ENCODE data around the gene ZBTB16.

The ZBTB16 gene

DNA sequence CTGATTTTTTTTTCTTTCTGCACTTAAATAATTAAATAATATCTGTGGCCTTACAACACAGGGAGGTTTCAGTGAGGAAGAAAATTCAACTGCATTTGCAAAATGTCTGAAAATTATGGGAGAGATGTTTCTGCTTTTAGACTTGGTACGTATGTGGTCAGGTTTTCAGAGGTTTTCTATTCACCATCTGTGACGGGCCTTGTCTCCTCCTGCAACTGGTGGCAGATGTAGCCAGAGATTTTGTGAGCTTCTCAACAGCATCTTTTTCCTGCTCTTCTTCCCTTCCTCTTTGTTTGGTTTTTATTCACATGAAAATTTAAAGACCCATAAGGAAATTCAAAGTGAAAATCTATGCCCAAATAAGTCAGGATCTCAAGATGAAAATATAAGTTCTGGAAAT, 38.3 kb downstream of the ZBTB16 start:
- TF ChIP-seq, protein P1, sequence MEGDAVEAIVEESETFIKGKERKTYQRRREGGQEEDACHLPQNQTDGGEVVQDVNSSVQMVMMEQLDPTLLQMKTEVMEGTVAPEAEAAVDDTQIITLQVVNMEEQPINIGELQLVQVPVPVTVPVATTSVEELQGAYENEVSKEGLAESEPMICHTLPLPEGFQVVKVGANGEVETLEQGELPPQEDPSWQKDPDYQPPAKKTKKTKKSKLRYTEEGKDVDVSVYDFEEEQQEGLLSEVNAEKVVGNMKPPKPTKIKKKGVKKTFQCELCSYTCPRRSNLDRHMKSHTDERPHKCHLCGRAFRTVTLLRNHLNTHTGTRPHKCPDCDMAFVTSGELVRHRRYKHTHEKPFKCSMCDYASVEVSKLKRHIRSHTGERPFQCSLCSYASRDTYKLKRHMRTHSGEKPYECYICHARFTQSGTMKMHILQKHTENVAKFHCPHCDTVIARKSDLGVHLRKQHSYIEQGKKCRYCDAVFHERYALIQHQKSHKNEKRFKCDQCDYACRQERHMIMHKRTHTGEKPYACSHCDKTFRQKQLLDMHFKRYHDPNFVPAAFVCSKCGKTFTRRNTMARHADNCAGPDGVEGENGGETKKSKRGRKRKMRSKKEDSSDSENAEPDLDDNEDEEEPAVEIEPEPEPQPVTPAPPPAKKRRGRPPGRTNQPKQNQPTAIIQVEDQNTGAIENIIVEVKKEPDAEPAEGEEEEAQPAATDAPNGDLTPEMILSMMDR (IDR thresholded peaks at IDR 0.05; ENCODE audit: low read depth, low read length, missing control alignments), result no peak
- no peak overlapping the region for H3K4me3 ChIP-seq (replicated peaks; ENCODE audit: low read depth, low read length)
- DNase-seq (ENCODE audit: extremely low read depth, low read depth), result no peak

- DNase-seq (ENCODE audit: extremely low read depth, low read depth), result no peak
- no peak overlapping the region for H3K4me3 ChIP-seq (replicated peaks; ENCODE audit: low read depth, low read length)
- TF ChIP-seq, protein P1 (IDR thresholded peaks at IDR 0.05; ENCODE audit: low read depth, low read length, missing control alignments), result no peak
Observed at GRCh38 chr11:114098927-114099326, 39.4 kb downstream of the ZBTB16 start.

DNA sequence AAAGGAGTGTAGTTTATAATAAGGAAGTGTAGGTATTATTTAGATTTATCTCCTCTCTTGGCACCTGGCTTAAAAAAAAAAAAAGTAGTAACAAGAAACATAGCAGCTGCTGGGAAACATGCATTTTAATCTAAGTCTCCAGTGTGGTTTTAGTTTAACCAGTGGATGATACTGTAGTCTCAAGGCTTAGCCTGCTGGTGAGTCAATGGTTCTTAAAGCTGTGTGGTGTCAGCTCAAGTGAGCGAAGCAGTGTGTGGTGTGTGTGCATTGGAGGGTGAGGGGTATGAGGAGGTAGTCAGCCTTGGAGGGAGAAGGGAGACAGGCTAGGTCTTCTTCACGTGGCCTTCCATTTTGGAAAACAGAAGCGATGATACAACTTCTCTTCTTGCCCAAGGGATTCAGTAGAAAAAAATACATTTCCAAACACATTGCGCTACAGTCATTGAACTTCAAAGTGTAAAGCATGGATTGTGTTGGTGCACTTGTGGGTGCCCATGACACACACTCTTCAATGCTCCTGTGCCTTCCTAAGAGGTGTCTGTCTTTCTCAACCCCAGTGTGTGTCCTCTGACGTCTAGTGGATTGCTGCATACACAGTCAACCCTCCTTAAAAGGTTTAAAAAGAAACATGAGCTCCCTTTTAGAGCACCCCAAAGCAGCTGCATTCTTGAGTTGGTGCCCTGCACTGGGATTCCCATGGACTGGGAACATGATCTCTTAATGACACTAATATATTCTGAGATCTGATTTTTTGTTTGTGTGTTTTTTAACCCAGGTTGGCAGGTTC, 40.1 kb downstream of the ZBTB16 start:
- TF ChIP-seq, protein P1 (IDR thresholded peaks at IDR 0.05; ENCODE audit: low read depth, low read length, missing control alignments), result no peak
- no peak for DNase-seq (ENCODE audit: extremely low read depth, low read depth)
- H3K4me3 ChIP-seq (replicated peaks; ENCODE audit: low read depth, low read length), result no peak overlapping the region

DNA sequence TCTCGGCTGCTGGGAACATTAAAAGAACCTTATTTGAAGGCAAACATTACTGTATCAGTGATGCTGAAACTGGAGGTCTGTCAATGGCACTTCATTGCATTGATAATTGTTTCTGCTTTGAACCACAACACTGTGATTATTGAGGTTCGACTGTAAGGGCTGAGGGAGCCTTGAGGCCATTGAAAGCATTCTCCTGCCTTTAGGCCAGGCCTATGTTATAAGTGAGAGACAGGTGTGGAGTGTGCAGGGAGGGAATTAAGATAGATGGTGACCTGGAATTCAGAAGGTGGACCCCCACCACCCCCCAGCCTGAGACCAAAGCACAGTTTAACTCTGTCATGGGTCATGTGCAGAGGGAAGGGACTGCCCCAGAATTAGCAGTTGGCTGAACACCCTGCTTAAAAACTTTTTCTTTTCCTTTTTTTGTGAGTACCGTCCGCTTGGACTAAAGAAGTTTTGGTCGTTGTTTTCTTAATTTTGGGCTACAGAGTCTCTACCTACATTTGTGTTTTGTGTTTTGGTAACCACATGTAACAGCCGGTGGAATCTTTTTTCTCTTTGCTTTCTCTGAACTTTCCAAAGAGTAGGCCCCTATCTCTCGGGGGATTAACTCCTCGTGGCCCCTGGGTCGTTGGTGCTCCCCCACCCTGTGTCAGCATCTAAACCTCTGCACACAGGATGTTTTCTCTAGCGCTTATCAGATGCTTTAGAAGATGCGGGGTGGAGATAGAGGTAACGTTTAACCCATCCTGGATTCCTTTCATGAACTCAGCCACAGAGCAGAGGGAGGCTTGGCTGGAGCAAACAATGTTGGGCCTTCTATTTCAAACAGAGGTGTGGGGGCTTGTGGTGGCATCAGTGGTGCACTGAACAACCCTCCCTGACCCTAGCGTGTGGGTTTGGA, 43.7 kb downstream of the ZBTB16 start:
- DNase-seq (ENCODE audit: extremely low read depth, low read depth), result no peak
- TF ChIP-seq, protein P1 (IDR thresholded peaks at IDR 0.05; ENCODE audit: low read depth, low read length, missing control alignments), result no peak
- no peak overlapping the region for H3K4me3 ChIP-seq (replicated peaks; ENCODE audit: low read depth, low read length)

GRCh38 chr11:114105611-114106010, 46.1 kb downstream of the ZBTB16 start:
- no peak for DNase-seq (ENCODE audit: extremely low read depth, low read depth)
- TF ChIP-seq, protein P1 (IDR thresholded peaks at IDR 0.05; ENCODE audit: low read depth, low read length, missing control alignments), result no peak
- no peak overlapping the region for H3K4me3 ChIP-seq (replicated peaks; ENCODE audit: low read depth, low read length)

- TF ChIP-seq, protein P1 (IDR thresholded peaks at IDR 0.05; ENCODE audit: low read depth, low read length, missing control alignments), result no peak
- DNase-seq (ENCODE audit: extremely low read depth, low read depth), result no peak
- no peak overlapping the region for H3K4me3 ChIP-seq (replicated peaks; ENCODE audit: low read depth, low read length)
Observed at GRCh38 chr11:114106047-114106446, 46.5 kb downstream of the ZBTB16 start.

Data from HFF-Myc (cell line).